H1 (cell line): Measurements from ENCODE around the gene TLCD3A. TPM values are rescaled to one million over a fixed set of nuclear protein-coding genes. Genes with fewer than 3 reads are reported as not detected.

Experiments
- BCL11A ChIP-seq, 2 experiments: IDR thresholded peaks; one replicate each; pipeline ENCODE4 v1.6.1; 2011; ENCODE audit warnings: low read depth in 2 of 2, low read length in 2 of 2, mild to moderate bottlenecking in 2 of 2
- BRCA1 ChIP-seq: IDR thresholded peaks from 2 replicates; pipeline ENCODE4 v1.6.1; 2012; ENCODE audit warnings: low read depth, low read length, improper control_type of control experiment
- SIRT6 ChIP-seq: IDR thresholded peaks from one replicate; pipeline ENCODE4 v1.7.1; 2012; ENCODE audit warnings: low read length, inconsistent platforms
- SP2 ChIP-seq: IDR thresholded peaks from 2 replicates; pipeline ENCODE4 v1.6.1; 2012; ENCODE audit warnings: mild to moderate bottlenecking, low read length, inconsistent platforms
- SRF ChIP-seq: IDR thresholded peaks from 2 replicates; pipeline ENCODE4 v1.6.1; 2011; ENCODE audit warnings: mild to moderate bottlenecking, low read depth, low read length, moderate library complexity
- polyA plus RNA-seq, 7 experiments: library from polyadenylated mRNA; depleted of rRNA in 3 of 7; stranded (reverse) in 5 of 7; unstranded in 2 of 7; fragments of >200 nt in 5 of 7; fragments of 200-250 nt in 2 of 7; gene quantifications; 1 replicate in 5 of 7; 2 replicates in 1 of 7; 4 replicates in 1 of 7; pipeline versions ENCODE4 v1.2.1 to v1.2.3, GENCODE V29; 2011 to 2013; ENCODE audit warnings: missing spikeins in 2 of 7, mixed read lengths in 2 of 7
- total RNA-seq: library from RNA; stranded (reverse); fragmentation: NEBNext Ultra II Directional; extraction: Animal tissue kit (Norgen Biotek cat#: 25700); gene quantifications from 2 replicates; pipeline ENCODE4 v1.2.1, GENCODE V29; 2021
- TF ChIP-seq, protein P1 (sequence below), 3 experiments: IDR thresholded peaks; 1 replicate in 2 of 3; 2 replicates in 1 of 3; pipeline versions ENCODE4 v1.5.1 to v1.6.1; 2011; ENCODE audit warnings: low read length in 3 of 3, mild to moderate bottlenecking in 3 of 3, inconsistent platforms in 2 of 3, low read depth in 1 of 3, moderate library complexity in 1 of 3; ENCODE audit not compliant: insufficient read depth in 1 of 3; ENCODE audit errors: control extremely low read depth in 1 of 3

The TLCD3A gene
- total and polyA plus RNA-seq, 2 of the 8 experiments (the other 6 are each of a cell fraction or from before 2014, with no cell fraction given): 26.1 to 48.8 TPM

DNA sequence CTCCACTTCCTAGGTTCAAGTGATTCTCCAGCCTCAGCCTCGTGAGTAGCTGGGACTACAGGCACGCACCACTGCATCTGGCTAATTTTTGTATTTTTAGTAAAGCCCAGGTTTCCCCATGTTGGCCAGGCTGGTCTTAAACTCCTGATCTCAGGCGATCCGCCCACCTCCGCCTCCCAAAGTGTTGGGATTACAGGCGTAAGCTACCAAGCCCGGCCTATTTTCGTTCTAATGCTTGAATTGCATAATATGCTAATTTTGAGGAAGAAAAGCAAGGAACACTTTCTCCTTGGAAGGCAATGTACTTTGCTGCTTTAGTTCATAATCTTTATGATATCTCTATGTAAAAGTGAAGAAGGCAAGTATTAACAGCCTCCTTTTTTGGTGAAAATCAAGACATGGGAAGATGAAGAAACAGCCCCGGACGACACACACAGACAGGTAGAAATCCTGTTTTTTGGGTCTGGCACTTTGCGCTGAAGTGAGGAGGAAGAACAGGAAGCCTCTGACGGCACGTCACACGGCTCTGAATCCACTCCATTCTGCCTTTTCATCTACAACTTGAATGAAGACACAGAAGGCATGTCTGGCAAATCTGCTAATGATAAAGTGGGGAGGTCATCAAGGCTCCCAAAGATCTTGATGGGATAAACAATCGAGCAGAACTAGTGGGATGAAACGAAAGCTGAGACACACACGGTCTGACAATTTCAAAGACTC lies 42.7 kb upstream of the TLCD3A start (continued):
- TF ChIP-seq SIRT6: no peak
- no peak for TF ChIP-seq SRF
- TF ChIP-seq, protein P1, sequence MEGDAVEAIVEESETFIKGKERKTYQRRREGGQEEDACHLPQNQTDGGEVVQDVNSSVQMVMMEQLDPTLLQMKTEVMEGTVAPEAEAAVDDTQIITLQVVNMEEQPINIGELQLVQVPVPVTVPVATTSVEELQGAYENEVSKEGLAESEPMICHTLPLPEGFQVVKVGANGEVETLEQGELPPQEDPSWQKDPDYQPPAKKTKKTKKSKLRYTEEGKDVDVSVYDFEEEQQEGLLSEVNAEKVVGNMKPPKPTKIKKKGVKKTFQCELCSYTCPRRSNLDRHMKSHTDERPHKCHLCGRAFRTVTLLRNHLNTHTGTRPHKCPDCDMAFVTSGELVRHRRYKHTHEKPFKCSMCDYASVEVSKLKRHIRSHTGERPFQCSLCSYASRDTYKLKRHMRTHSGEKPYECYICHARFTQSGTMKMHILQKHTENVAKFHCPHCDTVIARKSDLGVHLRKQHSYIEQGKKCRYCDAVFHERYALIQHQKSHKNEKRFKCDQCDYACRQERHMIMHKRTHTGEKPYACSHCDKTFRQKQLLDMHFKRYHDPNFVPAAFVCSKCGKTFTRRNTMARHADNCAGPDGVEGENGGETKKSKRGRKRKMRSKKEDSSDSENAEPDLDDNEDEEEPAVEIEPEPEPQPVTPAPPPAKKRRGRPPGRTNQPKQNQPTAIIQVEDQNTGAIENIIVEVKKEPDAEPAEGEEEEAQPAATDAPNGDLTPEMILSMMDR (IDR thresholded peaks at IDR 0.05; ENCODE audit: control extremely low read depth in 1 of 3, insufficient read depth in 1 of 3, low read depth in 1 of 3, low read length in 3 of 3): no peak
- no peak for TF ChIP-seq SP2
- TF ChIP-seq BCL11A (IDR thresholded peaks at IDR 0.05; ENCODE audit: low read depth in 2 of 2, low read length in 2 of 2): no peak
- no peak for TF ChIP-seq BRCA1
